Caco-2 (cell line): ENCODE data around the gene CHRNA3. TPM values are rescaled to one million over a fixed set of nuclear protein-coding genes. Genes with fewer than 3 reads are reported as not detected.

Experiments used
- BruUV-seq: library from RNA; stranded (reverse); fragments of 400-500 nt; replicated peaks from 2 replicates; lab custom pipeline; 2021; lab: Mats Ljungman, UMichigan
- CTCF ChIA-PET: fragments of 300-600 bp; sonication (Branson Sonifier 250); formaldehyde crosslinking; loops from one replicate; lab custom pipeline; 2022; ENCODE audit warnings: antibody characterized with exemption; lab: Charles Lee
- POLR2A ChIA-PET: fragments of 300-600 bp; sonication (Branson Sonifier 250); formaldehyde crosslinking; loops from one replicate; lab custom pipeline; 2022; ENCODE audit warnings: antibody characterized with exemption; lab: Charles Lee
- DNase-seq, 2 experiments: peaks; one replicate each; pipeline versions ENCODE4 v3.0.0 to v3.0.0-alpha.2; 2020 to 2022
- H3K27me3 ChIP-seq: replicated peaks from 2 replicates; pipeline ENCODE4 v1.6.0; 2011; ENCODE audit warnings: low read length; ENCODE audit not compliant: control insufficient read depth, insufficient read depth
- H3K36me3 ChIP-seq: 2 replicates; pipeline ENCODE4 v1.5.1; 2011; ENCODE audit warnings: low read length; ENCODE audit not compliant: control insufficient read depth, insufficient read depth
- H3K4me1 ChIP-seq: fragments of 250-450 bp; sonication (Bioruptor Pico); 2 replicates; pipeline ENCODE4 v1.5.1; 2020; ENCODE audit warnings: mild to moderate bottlenecking
- H3K4me3 ChIP-seq: 2 replicates; pipeline ENCODE4 v1.5.1; 2011; ENCODE audit warnings: low read depth, mild to moderate bottlenecking, control low read depth, low read length
- H3K9me3 ChIP-seq: fragments of 250-450 bp; sonication (Bioruptor Pico); 2 replicates; pipeline ENCODE4 v1.5.1; 2020; ENCODE audit warnings: mild to moderate bottlenecking, moderate library complexity
- H3K27ac Mint-ChIP-seq: one replicate; pipeline ENCODE4 v1.8.0; 2022; ENCODE audit warnings: mixed read lengths; ENCODE audit not compliant: unreplicated experiment
- H3K27me3 Mint-ChIP-seq: one replicate; pipeline ENCODE4 v1.8.0; 2022; ENCODE audit warnings: mixed read lengths; ENCODE audit not compliant: insufficient read depth, unreplicated experiment
- H3K36me3 Mint-ChIP-seq: one replicate; pipeline ENCODE4 v1.8.0; 2022; ENCODE audit warnings: mild to moderate bottlenecking, mixed read lengths; ENCODE audit not compliant: insufficient read depth, unreplicated experiment
- H3K4me1 Mint-ChIP-seq: one replicate; pipeline ENCODE4 v1.8.0; 2022; ENCODE audit warnings: low read depth, mixed read lengths; ENCODE audit not compliant: unreplicated experiment
- H3K4me3 Mint-ChIP-seq: one replicate; pipeline ENCODE4 v1.8.0; 2022; ENCODE audit warnings: mild to moderate bottlenecking, moderate library complexity, mixed read lengths; ENCODE audit not compliant: unreplicated experiment
- H3K9me3 Mint-ChIP-seq: one replicate; pipeline ENCODE4 v1.8.0; 2022; ENCODE audit warnings: mixed read lengths; ENCODE audit not compliant: unreplicated experiment
- intact Hi-C: fragments of 100-400 bp; cut with micrococcal nuclease; formaldehyde crosslinking; loops from one replicate; pipeline ENCODE4 v1.10.0; 2022; ENCODE audit not compliant: unreplicated experiment
- total RNA-seq: library from RNA; stranded (reverse); gene quantifications from 2 replicates; pipeline ENCODE4 v1.2.3, GENCODE V29; 2022
- TF ChIP-seq, protein P1 (sequence below), 2 experiments: fragments of 200-600 bp in 1 of 2; IDR thresholded peaks; 1 replicate in 1 of 2; 2 replicates in 1 of 2; pipeline versions ENCODE4 v1.5.1 to v1.8.0; 2011 to 2022; ENCODE audit warnings: antibody characterized with exemption in 1 of 2, control low read depth in 1 of 2, inconsistent platforms in 1 of 2, low read depth in 1 of 2, low read length in 1 of 2, mild to moderate bottlenecking in 1 of 2, moderate library complexity in 1 of 2; ENCODE audit not compliant: insufficient read depth in 1 of 2, severe bottlenecking in 1 of 2, unreplicated experiment in 1 of 2

CHRNA3 gene
- total RNA-seq, 1 experiment from 2014 or later = not detected

DNA sequence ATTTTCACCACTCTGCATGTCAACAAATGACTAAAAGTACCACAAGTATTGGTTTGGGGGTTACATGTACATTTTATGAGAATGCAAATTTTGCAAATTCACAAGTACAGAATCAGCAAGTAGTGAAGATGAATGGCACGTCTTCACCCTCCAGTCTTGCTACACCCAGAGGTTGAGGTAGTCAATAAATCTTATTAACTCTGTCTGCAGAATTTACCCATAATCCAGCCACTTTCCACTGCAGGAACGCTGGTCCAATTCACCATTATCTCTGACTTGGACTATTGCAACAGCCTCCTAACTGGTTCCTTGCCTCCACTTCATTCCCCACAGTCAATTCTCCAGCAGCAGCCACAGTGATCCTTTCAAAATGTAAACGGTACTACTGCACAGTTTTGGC lies 70.0 kb downstream of the CHRNA3 start:
- Histone ChIP-seq H3K9me3 (no peaks in the 10 kb centered on the region), H3K36me3 (peaks cover 1% of the 10 kb centered on the region), H3K27me3 (no peaks in the 10 kb centered on the region), H3K4me3 (no peak overlapping the region), H3K4me1 (no peaks in the 10 kb centered on the region)
- ChIA-PET CTCF (no interaction called here), POLR2A (no interaction called here)
- TF ChIP-seq, protein P1, sequence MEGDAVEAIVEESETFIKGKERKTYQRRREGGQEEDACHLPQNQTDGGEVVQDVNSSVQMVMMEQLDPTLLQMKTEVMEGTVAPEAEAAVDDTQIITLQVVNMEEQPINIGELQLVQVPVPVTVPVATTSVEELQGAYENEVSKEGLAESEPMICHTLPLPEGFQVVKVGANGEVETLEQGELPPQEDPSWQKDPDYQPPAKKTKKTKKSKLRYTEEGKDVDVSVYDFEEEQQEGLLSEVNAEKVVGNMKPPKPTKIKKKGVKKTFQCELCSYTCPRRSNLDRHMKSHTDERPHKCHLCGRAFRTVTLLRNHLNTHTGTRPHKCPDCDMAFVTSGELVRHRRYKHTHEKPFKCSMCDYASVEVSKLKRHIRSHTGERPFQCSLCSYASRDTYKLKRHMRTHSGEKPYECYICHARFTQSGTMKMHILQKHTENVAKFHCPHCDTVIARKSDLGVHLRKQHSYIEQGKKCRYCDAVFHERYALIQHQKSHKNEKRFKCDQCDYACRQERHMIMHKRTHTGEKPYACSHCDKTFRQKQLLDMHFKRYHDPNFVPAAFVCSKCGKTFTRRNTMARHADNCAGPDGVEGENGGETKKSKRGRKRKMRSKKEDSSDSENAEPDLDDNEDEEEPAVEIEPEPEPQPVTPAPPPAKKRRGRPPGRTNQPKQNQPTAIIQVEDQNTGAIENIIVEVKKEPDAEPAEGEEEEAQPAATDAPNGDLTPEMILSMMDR (IDR thresholded peaks at IDR 0.05; ENCODE audit: insufficient read depth in 1 of 2, low read depth in 1 of 2, low read length in 1 of 2, severe bottlenecking in 1 of 2, unreplicated experiment in 1 of 2) = no peak
- no peaks in the 10 kb centered on the region for H3K27me3 Mint-ChIP-seq
- intact Hi-C loops = no loop called here
- H3K36me3 Mint-ChIP-seq = peaks cover 29% of the 10 kb centered on the region
- no peak overlapping the region for H3K27ac Mint-ChIP-seq
- no peaks in the 10 kb centered on the region for H3K4me1 Mint-ChIP-seq
- H3K4me3 Mint-ChIP-seq = no peak overlapping the region
- no TSS peak for BruUV-seq
- H3K9me3 Mint-ChIP-seq = no peaks in the 10 kb centered on the region
- DNase-seq = no peak

DNA sequence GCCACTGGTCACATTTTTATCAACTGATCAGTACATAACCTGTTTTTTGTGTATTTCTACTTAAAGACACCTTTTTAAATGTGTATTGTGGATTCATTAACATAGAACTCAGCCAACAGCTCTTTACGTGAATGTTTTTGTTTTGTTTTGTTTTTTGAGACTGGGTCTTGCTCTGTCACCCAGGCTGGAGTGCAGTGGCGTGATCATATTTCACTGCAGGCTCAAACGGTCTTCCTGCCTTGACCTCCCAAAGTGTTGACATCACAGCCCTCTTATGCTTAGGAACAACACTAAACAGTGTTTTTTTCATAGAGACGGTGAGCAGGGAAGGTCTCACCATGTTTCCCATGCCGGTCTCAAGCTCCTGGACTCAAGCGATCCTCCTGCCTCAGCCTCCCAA lies 70.6 kb downstream of the CHRNA3 start:
- peaks cover 1% of the 10 kb centered on the region for H3K36me3 ChIP-seq
- H3K36me3 Mint-ChIP-seq = peaks cover 35% of the 10 kb centered on the region

More for the DNA sequence above, 70.6 kb downstream of the CHRNA3 start:
- H3K4me3 ChIP-seq = no peak overlapping the region
- ChIA-PET CTCF (no interaction called here), POLR2A (no interaction called here)
- no peaks in the 10 kb centered on the region for H3K4me1 Mint-ChIP-seq
- no peak overlapping the region for H3K27ac Mint-ChIP-seq
- H3K27me3 ChIP-seq = no peaks in the 10 kb centered on the region
- no peak for DNase-seq
- intact Hi-C loops = no loop called here
- BruUV-seq = no TSS peak
- TF ChIP-seq, protein P1 (IDR thresholded peaks at IDR 0.05; ENCODE audit: insufficient read depth in 1 of 2, low read depth in 1 of 2, low read length in 1 of 2, severe bottlenecking in 1 of 2, unreplicated experiment in 1 of 2) = no peak
- no peaks in the 10 kb centered on the region for H3K4me1 ChIP-seq
- H3K9me3 Mint-ChIP-seq = no peaks in the 10 kb centered on the region
- H3K27me3 Mint-ChIP-seq = no peaks in the 10 kb centered on the region
- no peaks in the 10 kb centered on the region for H3K9me3 ChIP-seq
- H3K4me3 Mint-ChIP-seq = no peak overlapping the region

Other genes with a start within 250 kb of the CHRNA3 start
- gene IREB2, start 182.8 kb downstream of the CHRNA3 start, total RNA-seq = 77.6 and 82.9 TPM in 2 replicates
- gene HYKK, start 113.4 kb downstream of the CHRNA3 start, total RNA-seq = 6.5 and 6.8 TPM in 2 replicates
- gene PSMA4, start 80.6 kb downstream of the CHRNA3 start, total RNA-seq = 276 and 285 TPM in 2 replicates
- gene CHRNA5, start 55.5 kb downstream of the CHRNA3 start, total RNA-seq = 12.0 and 12.9 TPM in 2 replicates
- gene CHRNB4, start 20.2 kb upstream of the CHRNA3 start, total RNA-seq = 1.3 TPM in 1 of 2 replicates, not detected in the other
- 1.1 and 2.0 TPM in 2 replicates for gene ADAMTS7, start 190.5 kb upstream of the CHRNA3 start, total RNA-seq